Stomach (tissue), 4 donors: ENCODE data around the gene GJC1.

Experiments
- EP300 ChIP-seq: sonication (generic); formaldehyde crosslinking; IDR thresholded peaks from one replicate; pipeline ENCODE4 v1.6.1; 2017; ENCODE audit warnings: antibody characterized with exemption
- POLR2A ChIP-seq, 4 donors: fragments of 450-650 bp; IDR thresholded peaks; one replicate each; pipeline ENCODE4 v1.6.1; 2016; ENCODE audit warnings: antibody characterized with exemption in 4 of 4, control low read depth in 2 of 4, mild to moderate bottlenecking in 1 of 4, moderate library complexity in 1 of 4
- POLR2AphosphoS5 ChIP-seq, 3 donors: sonication (generic); formaldehyde crosslinking; IDR thresholded peaks; one replicate each; pipeline ENCODE4 v1.6.1; 2016; ENCODE audit warnings: antibody characterized with exemption in 3 of 3
- TF ChIP-seq, protein P1 (sequence below), 7 experiments: fragments of 450-650 bp in 4 of 7; fragments of 200-600 bp in 3 of 7; sonication (generic) in 3 of 7; IDR thresholded peaks; one replicate each; pipeline ENCODE4 v1.5.1; 2016 to 2019; ENCODE audit warnings: antibody characterized with exemption in 7 of 7, control low read depth in 2 of 7, mild to moderate bottlenecking in 1 of 7

DNA sequence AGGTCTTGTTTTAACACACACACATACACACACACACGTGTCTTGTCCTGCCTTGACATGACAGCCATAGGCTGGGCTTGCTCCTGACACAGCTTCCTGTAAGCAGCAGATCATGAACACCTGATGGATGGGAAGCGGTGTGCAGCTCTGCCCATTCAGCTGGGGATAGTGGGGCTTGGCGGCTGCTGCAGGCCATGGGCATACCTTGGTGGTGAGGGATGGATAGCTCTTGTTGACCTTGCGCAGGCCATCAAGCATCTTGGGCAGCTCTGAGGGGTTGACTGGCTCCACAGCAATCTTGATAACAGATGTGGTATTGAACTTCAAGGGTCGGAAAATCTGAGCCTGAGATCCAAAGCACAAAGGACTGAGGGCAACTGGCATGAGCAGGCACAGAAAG lies 29.6 kb upstream of the GJC1 start:
- TF ChIP-seq, protein P1, sequence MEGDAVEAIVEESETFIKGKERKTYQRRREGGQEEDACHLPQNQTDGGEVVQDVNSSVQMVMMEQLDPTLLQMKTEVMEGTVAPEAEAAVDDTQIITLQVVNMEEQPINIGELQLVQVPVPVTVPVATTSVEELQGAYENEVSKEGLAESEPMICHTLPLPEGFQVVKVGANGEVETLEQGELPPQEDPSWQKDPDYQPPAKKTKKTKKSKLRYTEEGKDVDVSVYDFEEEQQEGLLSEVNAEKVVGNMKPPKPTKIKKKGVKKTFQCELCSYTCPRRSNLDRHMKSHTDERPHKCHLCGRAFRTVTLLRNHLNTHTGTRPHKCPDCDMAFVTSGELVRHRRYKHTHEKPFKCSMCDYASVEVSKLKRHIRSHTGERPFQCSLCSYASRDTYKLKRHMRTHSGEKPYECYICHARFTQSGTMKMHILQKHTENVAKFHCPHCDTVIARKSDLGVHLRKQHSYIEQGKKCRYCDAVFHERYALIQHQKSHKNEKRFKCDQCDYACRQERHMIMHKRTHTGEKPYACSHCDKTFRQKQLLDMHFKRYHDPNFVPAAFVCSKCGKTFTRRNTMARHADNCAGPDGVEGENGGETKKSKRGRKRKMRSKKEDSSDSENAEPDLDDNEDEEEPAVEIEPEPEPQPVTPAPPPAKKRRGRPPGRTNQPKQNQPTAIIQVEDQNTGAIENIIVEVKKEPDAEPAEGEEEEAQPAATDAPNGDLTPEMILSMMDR (IDR thresholded peaks at IDR 0.05), result no peak
- TF ChIP-seq EP300, result no peak
- no peak for TF ChIP-seq POLR2A (IDR thresholded peaks at IDR 0.05)
- no peak for TF ChIP-seq POLR2AphosphoS5 (IDR thresholded peaks at IDR 0.05)
